IPS-18c (cell line): ENCODE data around the gene KRTAP5-8.
"Not testable (repeated sequence)": the region's sequence is repeated elsewhere in the genome, so short reads cannot be mapped to it uniquely, and the experiment has no call there.

Experiments
- H3K4me3 ChIP-seq: 2 replicates; pipeline ENCODE4 v1.7.0; 2013; ENCODE audit warnings: low read depth, mild to moderate bottlenecking, low read length, moderate library complexity; ENCODE audit not compliant: insufficient read depth
- H3K9me3 ChIP-seq: one replicate; pipeline ENCODE4 v1.6.1; 2013; ENCODE audit warnings: mild to moderate bottlenecking, low read length, moderate library complexity; ENCODE audit not compliant: control insufficient read depth, insufficient read depth

The KRTAP5-8 gene, protein sequence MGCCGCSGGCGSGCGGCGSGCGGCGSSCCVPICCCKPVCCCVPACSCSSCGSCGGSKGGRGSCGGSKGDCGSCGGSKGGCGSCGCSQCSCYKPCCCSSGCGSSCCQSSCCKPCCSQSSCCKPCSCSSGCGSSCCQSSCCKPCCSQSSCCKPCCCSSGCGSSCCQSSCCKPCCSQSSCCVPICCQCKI

DNA sequence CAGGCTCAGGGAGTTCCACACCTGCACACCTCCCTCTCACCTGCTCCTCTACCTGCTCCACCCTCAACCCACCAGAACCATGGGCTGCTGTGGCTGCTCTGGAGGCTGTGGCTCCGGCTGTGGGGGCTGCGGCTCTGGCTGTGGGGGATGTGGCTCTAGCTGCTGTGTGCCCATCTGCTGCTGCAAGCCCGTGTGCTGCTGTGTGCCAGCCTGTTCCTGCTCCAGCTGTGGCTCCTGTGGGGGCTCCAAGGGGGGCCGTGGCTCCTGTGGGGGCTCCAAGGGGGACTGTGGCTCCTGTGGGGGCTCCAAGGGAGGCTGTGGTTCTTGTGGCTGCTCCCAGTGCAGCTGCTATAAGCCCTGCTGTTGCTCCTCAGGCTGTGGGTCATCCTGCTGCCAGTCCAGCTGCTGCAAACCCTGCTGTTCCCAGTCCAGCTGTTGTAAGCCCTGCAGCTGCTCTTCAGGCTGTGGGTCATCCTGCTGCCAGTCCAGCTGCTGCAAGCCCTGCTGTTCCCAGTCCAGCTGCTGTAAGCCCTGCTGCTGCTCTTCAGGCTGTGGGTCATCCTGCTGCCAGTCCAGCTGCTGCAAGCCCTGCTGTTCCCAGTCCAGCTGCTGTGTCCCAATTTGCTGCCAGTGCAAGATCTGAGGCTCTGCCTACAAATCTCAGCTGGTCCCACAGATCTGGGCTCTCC lies at the start of gene KRTAP5-8:
Gene KRTAP5-8 (plus strand): TSS at position 49 of the 689 bp plus-strand sequence. CDS start 31 bp downstream, at position 80.
- H3K4me3 ChIP-seq, H3K9me3 ChIP-seq: not testable (repeated sequence)

DNA sequence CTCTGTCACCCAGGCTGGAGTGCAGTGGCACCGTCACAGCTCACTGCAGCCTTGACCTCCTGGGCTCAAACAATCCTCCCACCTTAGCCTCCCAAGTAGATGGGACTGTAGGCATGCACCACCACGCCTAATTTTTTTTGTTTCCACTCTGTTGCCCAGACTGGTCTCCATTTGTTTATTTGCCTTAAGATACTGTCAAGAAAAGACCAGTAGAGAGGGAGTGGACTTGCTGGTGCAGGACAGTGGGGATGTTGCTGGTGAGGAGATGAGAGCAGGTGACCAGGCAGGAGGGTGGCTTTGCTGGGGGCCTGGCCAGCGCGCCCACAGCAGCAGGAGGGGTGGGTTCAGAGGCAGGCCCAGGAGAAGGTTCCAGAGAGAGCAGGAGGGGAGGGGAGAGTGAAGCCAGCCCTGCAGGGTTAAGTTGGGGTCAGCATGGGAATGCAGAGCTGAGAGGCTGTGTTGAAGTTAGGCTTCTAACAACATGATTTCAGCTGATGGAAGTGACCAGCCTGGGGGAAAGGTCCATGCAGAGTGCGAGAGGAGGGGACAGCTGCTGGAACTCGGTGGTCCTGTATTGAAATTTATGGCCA lies 49.0 kb upstream of the KRTAP5-8 start:
- Histone ChIP-seq H3K9me3 (no peaks in the 10 kb centered on the region), H3K4me3 (no peak overlapping the region)

DNA sequence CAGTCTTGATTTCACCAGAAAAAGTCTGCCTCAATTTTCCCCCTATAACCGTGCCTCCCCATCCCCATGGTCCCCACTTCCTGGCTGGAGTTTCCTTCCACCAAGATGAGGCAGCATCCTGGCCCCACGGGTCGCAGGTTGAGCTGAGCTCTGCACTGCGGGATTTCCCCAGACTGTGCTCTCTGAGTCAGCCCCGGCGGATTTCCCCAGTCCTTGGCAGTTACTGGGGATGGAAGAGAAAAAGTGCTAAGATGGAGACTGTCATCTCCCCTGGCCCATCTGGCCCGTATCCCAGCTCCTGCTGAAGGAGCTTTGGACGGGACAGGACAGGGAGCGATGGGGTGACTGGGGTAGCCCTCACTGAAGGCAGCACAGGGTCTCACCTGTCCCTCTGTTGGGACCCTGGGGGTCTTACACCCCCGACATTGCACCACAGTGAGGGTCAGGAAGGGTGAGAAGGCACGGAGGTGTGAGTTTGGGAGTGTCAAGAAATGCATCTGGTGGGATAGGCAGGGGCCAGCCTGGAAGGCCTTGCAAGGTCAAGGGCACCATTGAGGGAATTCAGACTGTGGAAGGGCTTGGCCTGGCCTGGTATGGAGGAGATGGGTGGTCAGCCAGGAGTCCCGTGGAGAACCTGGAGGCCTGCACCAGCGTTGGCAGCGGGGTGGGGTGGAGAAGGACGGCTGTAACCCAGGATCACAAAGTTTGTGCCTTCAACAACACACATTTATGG lies 48.3 kb upstream of the KRTAP5-8 start:
- no peak overlapping the region for H3K4me3 ChIP-seq
- H3K9me3 ChIP-seq: no peaks in the 10 kb centered on the region

DNA sequence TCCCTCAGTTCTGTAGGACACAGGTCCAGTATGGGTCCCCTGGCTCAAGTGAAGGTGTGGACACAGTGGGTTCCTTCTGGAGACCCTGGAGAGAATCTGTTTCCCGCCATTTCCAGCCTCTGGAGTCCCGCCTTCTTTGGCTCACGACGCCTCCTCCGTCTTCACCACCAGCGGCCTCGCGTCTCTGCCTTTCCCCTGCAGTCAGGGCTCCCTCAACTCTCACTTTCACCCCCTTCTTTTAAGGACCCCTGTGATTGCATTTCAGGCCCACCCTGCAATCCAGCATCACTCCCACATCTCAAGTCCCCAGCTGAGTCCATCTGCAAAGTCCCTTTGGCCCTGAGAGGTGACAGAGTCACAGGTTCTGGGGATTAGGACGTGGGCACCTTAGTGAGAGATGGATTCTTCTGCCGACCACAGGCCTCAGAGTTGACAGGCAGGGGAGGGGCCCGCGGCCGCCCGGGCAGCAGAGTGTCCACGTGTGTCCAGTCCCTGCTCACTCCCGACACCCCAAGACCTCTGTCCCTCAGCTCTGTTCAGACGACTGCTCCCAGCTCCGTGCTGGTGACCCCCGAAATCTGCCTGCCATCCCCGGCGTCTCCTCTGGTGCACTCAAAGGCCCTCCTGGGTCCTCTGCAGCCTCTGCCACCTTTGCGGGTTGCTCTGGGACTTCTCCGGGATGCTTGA lies 47.6 kb upstream of the KRTAP5-8 start:
- H3K4me3 ChIP-seq: no peak overlapping the region
- no peaks in the 10 kb centered on the region for H3K9me3 ChIP-seq

DNA sequence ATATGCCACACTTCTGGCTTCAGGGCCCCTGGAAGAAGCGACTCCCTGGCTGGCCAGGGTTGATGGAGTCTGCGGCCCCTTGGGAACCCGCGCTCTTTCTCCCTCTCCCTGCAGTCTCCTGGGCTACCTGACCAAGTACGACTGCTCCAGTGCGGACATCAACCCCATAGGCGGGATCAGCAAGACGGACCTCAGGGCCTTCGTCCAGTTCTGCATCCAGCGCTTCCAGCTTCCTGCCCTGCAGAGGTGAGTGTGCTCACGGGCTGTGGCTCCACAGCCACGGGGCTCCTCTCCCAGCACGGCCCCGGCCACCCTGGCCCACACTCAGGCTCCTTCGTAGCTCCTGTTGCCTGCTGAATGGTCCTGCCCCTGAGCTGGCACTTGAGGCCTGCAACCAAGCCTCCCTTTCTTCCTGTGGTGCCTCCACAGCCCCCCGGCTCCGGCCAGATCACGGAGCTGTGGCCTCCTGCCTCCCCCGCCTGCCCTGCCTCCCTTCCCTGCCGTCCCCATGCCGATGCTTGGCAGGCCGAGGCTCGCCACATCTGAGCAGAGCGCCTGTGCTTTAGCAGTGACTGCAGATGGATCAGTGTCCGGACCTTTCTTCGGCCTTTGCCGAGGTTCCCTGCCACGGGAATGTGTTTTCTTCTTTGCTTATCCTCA lies 47.0 kb upstream of the KRTAP5-8 start:
- no peaks in the 10 kb centered on the region for H3K9me3 ChIP-seq
- no peak overlapping the region for H3K4me3 ChIP-seq

DNA sequence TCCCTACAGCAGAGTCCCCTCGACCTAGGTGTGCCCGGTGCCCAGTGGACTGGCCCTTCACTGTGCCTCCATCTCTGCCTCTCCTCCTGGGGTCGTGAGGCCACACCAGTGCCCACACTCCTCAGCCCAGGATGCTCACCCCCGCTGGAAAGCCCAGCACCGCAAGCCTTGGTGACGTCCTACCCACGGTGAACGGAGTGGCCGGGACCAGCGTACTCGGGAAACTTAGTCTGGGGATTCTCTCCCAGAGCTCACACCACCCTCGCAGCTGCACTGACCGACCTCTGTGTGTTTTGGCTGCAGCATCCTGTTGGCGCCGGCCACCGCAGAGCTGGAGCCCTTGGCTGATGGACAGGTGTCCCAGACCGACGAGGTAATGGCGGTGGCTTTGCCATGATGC lies 46.3 kb upstream of the KRTAP5-8 start:
- no peaks in the 10 kb centered on the region for H3K9me3 ChIP-seq
- no peak overlapping the region for H3K4me3 ChIP-seq

DNA sequence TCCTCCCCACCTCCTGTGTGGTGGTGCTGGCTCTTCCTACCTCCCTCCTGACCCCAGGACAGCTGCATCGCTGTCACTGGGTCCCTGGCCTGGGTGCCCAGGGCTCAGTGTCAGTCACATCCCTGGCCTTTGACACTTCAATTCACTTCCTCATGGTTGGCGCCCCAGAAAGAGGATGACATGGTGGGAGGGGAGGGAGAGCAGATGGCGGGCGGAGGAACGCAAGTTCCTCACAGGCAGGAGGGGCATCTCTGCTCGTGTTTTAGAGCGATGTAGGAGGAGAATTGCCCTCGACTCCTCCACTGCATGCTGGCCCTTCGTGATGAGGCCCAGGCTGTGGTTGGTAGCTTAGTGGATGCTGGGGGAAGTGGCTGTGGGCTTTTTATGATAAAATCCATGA lies 45.9 kb upstream of the KRTAP5-8 start:
- H3K9me3 ChIP-seq: no peaks in the 10 kb centered on the region

DNA sequence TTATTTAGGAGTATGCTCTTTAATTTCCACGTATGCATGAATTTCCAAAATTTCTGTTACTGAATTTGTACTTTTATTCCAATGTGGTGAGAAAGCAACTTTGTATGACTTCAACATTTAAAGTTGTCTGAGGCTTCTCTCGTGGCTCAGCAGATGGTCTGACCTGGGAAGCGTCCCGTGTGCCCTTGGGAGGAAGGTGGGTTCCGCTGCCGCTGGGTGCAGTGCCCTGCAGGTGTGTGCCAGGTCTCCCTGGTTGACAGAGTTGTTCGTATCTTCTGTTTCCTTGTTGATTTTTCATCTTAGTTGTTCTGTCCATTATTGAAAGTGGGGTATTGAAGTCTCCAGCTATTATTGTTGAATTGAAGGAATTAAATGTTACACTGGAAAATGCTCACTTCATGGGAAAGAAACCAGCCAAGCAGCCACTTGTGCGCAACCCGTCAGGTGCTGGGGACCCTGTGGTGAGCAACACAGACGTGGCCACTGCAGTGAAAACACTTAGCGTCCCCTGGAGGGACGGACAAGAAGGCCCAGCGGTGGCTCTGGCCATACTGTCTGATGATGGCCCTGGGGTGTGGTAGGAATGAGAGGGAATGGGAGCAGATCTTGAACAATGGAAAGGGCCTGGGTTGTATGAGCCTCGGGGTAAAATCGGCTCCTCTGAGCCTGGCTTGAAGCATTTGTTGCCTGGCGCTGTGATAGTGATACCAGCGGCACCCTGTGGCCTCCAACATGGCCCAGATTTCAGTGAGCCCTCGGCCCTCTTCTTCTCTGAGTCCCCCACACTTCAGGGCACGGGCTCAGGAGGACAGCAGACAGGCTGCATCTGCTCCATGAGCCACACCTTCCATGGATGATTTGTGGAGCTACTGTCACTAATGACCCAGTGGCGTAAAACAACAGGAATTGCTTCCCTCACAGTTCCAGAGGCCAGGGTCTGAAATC lies 42.3 kb upstream of the KRTAP5-8 start:
- Histone ChIP-seq H3K4me3 (no peak overlapping the region), H3K9me3 (no peaks in the 10 kb centered on the region)

More for the DNA sequence above, 45.9 kb upstream of the KRTAP5-8 start:
- no peak overlapping the region for H3K4me3 ChIP-seq

DNA sequence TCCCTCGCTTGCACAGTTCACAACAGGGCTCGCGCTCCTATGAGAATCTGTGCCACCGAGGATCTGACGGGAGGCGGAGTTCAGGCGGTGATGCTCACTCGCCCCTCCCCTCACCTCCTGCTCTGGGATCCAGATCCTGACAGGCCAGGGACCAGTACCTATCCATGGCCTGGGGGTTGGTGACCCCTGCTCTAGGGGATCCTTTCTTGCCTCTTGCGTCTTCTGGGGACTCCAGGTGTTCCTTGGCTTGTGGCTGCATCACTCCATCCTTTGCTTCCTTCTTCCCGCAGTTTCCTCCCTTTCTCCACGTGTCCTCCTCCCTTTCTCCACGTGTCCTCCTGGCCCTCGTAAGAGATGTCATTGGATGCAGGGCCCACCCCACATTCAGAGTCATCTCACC lies 41.4 kb upstream of the KRTAP5-8 start:
- Histone ChIP-seq H3K4me3 (no peak overlapping the region), H3K9me3 (no peaks in the 10 kb centered on the region)

DNA sequence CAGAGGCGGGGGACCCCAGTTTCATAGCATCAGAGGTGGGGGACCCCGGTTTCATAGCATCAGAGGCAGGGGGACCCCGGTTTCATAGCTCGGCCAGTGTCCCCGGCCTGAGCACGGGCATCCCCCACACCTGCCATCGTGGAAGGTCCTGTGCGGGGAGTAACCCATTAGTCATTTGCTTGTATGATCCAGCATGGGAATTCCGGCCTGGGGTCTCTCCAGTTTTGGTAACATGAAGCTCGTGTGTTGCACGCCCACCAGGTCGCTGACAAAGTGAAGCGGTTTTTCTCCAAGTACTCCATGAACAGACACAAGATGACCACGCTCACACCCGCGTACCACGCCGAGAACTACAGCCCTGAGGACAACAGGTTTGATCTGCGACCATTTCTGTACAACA lies 39.7 kb upstream of the KRTAP5-8 start:
- no peak overlapping the region for H3K4me3 ChIP-seq
- no peaks in the 10 kb centered on the region for H3K9me3 ChIP-seq

DNA sequence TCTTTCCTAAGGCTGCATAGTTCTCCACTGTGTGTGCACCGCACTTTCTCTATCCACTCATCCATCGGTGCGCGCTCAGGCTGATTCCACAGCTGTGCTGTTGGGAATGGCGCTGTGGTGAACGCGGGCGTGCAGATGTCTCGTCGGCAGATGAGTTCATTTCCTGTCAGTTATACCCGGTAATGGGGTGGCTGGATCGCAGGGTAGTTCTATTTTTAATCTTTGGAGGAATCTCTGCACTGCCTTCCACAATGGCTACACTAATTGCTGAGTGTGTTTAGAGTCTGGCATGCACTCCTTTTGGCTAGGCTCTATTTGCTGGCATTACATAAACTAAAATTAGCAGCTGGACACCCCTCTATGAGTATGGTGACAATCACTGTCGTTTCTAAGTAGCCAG lies 38.7 kb upstream of the KRTAP5-8 start:
- Histone ChIP-seq H3K4me3 (no peak overlapping the region), H3K9me3 (no peaks in the 10 kb centered on the region)

DNA sequence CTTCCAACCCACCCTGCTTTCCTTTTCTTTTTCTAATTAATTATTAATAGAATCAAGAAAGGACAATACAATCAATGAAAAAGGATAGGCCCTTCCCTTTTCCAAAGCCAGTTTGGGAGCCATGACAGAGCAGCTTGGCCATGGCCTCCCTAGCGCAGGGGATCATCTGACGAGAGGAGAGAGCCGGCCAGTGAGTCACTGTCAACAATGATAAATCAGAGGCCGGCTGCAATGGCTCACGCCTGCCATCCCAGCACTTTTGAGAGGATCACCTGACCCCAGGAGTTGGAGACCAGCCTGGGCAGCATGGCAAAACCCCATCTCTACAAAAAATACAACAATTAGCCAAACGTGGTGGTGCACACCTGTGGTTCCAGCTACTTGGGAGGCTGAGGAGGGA lies 38.3 kb upstream of the KRTAP5-8 start:
- no peak overlapping the region for H3K4me3 ChIP-seq

DNA sequence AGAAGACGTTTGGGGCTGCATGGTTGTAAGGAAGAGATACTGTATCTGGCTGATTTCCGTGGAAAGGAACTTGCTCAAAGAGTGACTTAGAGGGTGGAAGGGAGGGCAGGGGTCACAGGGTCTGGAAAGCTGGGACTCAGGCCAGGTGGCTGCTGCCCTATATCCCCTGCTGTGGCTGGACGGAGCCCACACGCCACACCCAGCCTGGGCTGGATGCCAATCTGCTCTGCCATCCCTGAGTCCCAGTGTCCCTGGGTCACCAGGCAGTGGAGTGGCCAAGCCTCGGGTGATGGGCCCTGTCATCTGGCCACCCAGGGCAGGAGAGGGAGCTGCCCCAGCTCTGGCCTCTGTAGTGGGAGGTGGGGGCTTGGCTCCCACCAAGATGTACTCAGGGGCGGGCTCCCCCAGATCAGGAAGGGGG lies 37.2 kb upstream of the KRTAP5-8 start:
- Histone ChIP-seq H3K4me3 (no peak overlapping the region), H3K9me3 (no peaks in the 10 kb centered on the region)

More for the DNA sequence above, 38.3 kb upstream of the KRTAP5-8 start:
- H3K9me3 ChIP-seq: no peaks in the 10 kb centered on the region

DNA sequence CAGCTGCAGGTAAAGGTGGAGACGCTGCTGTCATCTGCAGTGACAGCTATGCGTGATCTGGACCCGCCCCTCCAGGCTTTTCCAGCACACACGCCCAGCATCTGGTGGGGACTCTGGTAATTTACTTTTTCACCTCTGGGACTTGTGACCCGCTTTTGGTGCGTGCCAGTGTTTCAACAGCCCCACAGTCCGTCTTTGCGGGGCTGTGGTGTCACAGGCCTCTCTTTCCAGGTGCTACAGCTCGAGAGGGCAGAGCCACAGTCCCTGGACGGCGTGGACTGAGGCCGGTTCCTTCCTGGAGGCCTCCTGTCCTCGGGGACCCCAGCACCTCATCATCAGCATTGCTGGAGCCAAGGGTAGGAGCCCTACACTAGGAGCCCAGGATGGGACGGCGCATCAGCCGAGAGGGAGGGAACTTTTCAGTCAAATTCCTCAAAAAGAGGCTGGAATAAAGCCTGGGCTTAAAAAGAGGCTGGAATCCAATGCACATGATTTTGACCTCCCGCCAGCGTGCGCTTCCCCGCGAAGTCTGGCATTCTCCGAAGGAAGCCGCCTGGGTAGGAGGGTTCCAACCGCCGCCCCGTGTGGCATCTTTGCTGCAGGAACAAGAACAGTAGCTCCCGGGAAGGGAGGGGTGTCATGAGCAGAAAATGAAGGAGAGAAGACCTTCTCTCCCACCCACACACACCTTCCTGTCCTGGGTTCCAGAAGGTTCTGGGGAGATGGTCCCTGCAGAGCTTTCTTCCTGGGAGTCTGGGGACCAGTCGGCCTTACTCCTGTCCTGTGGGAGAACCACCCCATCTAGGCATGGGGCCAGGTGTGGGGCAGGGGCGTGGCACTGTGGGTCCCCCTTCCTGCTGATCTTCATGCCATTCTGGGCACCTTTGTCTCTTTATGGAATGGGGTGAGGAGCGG lies 36.5 kb upstream of the KRTAP5-8 start:
- Histone ChIP-seq H3K4me3 (no peak overlapping the region), H3K9me3 (no peaks in the 10 kb centered on the region)

DNA sequence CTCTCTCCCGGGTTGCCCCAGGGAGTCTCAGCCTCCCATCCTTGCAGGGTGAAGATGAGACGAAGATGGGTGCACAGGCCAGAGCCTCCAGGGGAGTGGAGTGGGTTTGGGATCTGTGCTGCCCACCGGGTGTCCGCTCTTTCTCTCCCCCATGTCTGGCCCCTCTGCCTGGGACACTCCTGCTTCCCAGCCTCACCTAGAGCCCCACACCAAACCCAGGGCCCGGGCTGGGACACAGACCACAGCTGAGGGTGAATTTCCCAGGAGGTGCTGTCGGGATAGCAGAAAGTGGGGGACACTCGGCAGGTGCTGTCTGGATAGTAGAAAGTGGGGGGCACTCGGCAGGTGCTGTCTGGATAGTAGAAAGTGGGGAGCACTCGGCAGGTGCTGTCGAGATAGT lies 35.8 kb upstream of the KRTAP5-8 start:
- Histone ChIP-seq H3K9me3 (no peaks in the 10 kb centered on the region), H3K4me3 (no peak overlapping the region)
